ENCODE measurements around the gene ELOA.

- TF ChIP-seq YY1 (IDR thresholded peaks at IDR 0.05; ENCODE audit: insufficient read depth, insufficient read length) (no peak), ZNF274 (IDR thresholded peaks at IDR 0.05; ENCODE audit: low read depth, low read length) (no peak), SUZ12 (IDR thresholded peaks at IDR 0.05; ENCODE audit: extremely low read depth, insufficient read depth, insufficient read length) (no peak)
Measured at GRCh38 chr1:23751815-23752200, 8.5 kb downstream of the ELOA start.

All from NT2/D1 (cell line).